GM19023 (cell line): ENCODE results near the gene PIGN.
"Not testable (repeated sequence)": the region's sequence is repeated elsewhere in the genome, so short reads cannot be mapped to it uniquely, and the experiment has no call there.

Experiments
- ATAC-seq: cut with Tn5 transposase; IDR thresholded peaks from one replicate; pipeline ENCODE4 v1.9.1; 2021; ENCODE audit warnings: mild to moderate bottlenecking, moderate library complexity; ENCODE audit not compliant: unreplicated experiment

The PIGN gene

GRCh38 chr18:62069556-62069955 is 117.3 kb downstream of the PIGN start:
- no peak for ATAC-seq

DNA sequence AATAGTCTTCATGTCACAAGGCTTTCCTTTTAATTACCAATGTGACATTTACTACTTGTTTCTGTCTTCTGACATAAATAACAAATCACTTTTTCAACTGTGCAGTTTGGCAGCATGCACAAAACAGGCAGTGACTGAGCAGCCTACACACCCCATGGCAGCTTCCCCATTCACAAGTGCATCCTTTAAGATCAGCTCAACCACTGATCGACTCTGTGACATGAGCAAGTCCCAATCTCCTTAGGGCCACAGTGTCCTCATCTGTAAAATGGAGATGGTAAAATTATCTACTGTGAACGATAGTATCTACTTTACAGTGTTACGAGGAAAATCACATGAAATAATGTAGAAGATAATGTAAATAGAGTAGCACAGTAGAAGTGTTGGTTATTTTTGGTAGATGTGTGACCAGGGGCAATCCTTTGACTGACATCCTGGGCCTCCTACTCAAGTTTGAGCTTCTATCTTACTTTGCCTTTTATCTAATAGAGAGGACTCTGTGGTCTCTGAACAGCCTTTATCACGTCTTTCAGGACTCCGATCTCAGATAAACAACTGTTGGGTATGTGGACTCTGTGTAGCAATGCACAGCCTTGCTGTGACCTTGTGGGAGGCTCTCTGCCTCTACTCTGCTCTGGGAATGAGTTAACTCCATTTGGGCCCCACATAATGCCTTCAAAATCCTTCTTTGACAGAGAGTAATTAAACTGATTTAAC is 120.6 kb downstream of the PIGN start:
- ATAC-seq = no peak

GRCh38 chr18:62064361-62064760 is 122.5 kb downstream of the PIGN start:
- no peak for ATAC-seq

- ATAC-seq = no peak
These were observed 124.9 kb downstream of the PIGN start for GRCh38 chr18:62061821-62062478.

- ATAC-seq = no peak
These were observed 126.0 kb downstream of the PIGN start for GRCh38 chr18:62060820-62061219.

- no peak for ATAC-seq
These were observed 131.8 kb downstream of the PIGN start for GRCh38 chr18:62054929-62055498.

DNA sequence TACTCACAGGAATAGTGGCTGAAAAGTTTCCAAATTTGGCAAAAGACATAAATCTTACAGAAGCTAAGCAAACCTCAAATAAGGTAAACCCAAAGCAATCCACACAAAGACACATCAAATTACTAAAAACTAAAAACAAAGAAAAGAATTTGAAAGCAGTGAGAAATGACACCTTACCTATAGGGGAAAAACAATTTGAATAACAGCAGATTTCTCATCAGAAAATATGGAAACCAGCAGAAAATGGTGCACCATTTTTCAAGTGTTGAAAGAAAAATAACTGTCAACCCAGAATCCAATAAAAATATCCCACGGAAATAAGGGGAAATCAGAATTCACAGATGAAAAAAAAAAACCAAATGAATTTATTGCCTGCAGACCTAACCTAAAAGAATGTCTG is 138.6 kb downstream of the PIGN start:
- ATAC-seq = no peak

DNA sequence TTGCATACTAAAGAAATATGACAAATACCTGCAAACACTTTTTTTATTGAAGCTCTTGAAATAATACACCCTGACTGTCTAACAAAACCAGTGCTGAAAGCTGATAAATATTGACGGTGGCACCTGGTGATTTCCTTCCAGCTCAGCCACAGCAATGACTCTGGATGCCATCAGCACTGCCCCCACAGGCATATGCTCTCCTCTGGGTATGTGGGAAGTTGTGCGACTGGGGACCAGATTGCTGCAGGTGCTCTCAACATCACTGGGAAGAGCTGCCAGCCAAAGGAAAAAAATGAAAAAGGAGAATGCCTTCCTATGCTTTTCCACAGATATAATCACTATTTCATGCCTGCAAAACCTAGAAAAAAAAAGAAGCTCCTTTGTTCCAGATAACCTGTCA is 141.5 kb downstream of the PIGN start:
- no peak for ATAC-seq

DNA sequence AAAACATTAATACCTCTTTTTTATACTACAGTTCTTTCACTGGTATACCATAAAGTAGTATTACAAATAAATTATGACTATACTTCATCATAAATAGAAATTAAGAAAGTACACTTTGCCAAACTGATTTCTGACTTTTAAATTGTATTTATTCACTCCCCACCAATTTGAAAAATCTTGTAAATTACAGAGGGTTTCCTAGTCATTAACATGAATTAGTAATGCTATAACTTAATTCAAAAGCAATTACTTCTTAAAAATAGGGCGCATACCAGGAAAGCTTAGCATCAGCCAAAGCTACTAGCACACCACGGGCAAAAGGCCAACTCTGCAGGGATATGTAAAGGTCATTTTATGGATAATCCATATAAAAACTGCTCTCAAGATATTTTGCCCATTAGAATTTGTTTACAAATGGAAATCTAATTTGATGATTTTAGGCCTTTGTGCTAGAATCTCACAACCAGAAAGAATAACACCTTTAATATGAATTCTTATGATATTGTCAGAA is 142.3 kb downstream of the PIGN start:
- no peak for ATAC-seq

DNA sequence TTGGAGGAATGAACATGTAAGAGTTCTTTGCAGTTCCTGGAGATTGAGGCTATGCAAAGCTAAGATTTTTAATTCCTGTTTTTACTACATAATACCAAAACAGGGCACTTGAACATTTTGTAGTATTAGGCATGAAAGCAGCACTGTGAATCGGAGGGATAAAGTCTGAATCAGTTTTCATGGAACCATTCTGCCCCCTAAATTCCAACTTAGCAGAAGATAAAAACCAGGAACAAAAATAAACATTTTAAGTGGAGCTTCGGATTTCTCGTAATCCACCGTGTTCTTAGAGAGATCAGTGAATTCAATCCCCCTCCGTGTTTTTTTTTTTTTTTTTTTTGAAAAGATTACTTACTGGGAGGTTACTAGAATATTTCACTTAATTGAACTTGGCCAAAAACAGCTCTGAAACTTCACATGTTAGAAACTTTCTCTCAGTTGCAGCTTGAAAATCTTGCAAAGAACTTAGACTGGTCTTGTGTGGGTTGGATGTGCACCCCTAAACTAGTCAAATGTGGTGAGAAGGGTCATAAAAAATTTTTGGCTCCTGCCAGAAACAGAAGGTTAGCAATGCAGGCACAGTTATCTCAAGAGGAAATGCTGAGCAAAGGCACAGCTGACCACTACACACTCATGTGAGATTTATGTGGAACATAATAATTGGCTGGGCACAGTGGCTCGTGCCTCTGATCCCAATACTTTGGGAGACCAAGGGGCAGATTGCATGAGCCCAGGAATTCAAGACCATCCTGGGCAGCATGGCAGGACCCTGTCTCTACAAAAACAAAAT is 148.7 kb downstream of the PIGN start:
- ATAC-seq = no peak

DNA sequence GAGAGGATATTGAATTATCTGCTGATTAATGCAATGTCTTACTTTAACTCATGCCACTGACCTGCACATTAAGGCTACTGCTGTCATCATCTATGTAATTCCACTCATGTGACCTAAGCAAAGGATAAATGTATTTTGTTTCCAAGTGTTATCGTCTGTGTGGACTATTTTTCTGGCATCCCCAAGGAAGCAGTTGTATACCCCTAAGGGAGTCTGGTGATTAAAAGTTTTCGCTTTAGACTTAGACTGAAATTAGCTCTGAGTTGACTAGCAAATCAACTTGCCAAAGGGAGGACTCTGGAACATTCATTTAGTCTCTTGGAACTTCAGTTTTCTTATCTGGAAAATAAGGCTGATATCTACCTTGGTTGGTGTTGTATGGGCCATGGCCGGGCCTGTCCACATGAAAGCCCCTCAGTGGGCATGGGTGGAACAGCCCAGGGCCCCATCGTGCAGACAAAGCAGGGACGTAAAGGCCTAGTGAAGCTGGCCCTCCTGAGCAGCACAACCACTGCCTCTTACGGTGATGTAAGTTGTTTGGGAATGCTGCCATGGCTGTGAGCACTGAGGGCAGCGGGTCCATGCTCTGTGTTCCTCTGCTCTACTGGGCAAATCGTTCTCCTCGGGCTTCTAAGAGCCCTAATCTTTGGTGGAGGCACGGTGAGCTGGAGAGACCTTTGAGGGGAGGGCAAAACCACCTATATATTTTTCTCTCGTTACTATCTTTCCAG is 149.7 kb downstream of the PIGN start:
- no peak for ATAC-seq

- not testable (repeated sequence) for ATAC-seq
These were observed 152.6 kb downstream of the PIGN start for GRCh38 chr18:62034286-62034685.

- ATAC-seq = no peak
These were observed 153.1 kb downstream of the PIGN start for GRCh38 chr18:62033756-62034155.

GRCh38 chr18:62033207-62033606 is 153.6 kb downstream of the PIGN start:
- ATAC-seq = no peak

DNA sequence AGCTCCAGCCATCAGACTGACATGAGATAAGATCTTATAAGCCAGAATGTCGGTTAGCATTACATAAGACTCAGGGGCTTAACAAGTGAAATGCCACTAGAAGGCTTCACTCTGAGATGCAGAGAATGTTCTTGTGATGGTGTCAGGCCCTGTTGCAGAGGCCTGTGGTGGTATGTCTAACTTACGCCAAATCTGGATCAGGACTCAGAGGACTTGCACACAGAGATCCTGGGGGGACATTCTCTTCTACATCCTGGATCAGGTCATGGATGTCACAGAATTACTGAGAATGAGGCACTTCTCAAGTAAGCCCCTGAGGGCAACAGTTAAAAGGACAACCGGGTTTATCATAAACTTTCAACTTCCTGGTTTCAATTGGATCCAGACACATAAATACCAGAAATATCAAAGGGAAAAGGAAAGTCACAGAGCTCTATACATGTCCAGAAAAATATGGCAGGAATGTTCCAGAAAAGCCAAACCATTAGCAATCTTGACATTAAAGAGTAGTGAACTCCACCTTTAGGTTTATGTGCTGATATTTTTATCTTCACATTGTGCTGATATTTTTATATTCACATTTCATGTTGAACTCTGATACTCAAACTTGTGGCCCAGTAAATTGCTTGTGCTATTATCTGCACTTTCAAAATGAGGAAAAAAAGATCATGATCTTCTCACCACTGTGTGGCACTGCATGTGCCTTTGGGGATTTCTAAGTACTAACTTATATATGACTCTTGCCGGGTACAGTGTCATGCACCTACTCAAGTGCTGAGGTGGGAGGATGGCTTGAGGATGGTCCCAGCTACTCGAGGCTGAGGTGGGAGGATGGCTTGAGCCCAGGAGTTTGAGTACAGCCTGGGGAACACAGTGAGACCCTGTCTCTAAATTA is 156.5 kb downstream of the PIGN start:
- ATAC-seq = no peak

- no peak for ATAC-seq
These were observed 158.1 kb downstream of the PIGN start for GRCh38 chr18:62028715-62029114.

DNA sequence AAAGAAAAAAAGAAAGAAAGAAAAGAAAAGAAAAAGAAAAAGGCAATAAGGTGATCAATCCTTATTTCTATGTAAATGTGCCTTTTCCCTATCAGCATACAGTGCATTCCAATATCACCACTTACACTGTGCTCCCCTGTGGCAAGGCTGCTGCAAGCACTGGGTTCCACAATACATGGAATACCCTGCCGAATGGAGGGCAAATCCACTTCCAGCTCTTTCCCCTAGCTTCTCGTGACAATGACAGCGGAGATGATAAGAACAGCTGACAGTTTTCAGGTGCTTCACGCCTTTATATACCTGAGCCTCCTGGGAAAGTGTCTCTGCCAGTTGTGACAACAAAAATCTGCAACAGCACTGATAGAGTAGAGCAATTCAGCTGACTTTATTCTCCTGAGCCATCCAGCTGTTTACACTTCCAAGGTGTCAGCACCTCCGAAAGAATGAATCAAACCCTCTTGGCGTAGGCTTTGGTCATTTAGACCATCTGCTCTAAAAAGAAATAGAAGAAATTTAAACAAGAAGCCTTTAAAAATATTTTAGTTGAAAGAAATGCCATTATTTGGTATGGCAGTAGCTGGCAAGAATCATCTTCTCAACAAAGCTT is 158.8 kb downstream of the PIGN start:
- no peak for ATAC-seq

- ATAC-seq = no peak
These were observed 160.3 kb downstream of the PIGN start for GRCh38 chr18:62026586-62026985.

DNA sequence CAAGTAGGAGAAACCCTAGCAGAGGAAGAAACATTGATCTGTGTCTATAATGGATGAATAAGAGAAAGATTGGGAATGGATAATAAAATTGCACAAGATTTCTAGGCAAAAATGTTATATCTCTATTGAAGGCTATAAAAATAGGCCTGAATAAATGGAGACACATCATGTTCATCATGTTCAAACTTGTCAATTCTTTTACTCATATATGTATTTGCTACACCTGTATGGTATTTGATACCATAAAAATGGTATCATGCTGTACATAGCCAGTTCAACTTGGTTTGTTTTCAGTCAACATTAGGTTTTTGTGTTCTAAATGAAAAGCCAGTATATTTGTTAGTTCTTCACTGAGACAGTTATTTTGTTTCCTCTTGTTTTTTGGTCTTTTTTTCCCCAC is 161.9 kb downstream of the PIGN start:
- ATAC-seq = no peak
